NCI-H1105 (cell line): ENCODE data around the gene HEY2.
A peak's percentile ranks its signal among the peaks of the same experiment; 100 is the strongest.
"Not testable (repeated sequence)": the region's sequence is repeated elsewhere in the genome, so short reads cannot be mapped to it uniquely, and the experiment has no call there.

ENCODE experiments used
- DNase-seq: peaks from one replicate; lab custom pipeline; 2025; lab: John Stamatoyannopoulos, UW

The HEY2 gene

DNA sequence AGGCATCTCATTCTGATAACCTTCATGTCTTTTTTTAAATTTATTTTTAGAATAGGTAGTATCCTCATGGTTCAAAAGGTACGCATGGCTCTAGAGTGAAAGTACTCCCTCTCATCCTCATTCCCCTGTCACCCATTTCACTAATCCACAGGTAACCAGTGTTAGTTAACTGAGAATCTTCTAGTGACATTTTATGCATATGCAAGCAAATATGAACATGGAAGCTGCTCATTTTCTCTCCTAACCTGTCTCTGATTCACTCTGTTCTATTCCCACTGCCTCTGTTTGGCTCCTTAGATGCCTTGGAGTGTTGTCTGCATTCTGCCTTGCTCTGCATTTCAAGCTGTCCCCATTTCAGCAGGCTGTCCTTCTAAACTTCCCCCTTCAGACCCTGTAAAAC lies 45.9 kb downstream of the HEY2 start:
- DNase-seq = no peak

DNA sequence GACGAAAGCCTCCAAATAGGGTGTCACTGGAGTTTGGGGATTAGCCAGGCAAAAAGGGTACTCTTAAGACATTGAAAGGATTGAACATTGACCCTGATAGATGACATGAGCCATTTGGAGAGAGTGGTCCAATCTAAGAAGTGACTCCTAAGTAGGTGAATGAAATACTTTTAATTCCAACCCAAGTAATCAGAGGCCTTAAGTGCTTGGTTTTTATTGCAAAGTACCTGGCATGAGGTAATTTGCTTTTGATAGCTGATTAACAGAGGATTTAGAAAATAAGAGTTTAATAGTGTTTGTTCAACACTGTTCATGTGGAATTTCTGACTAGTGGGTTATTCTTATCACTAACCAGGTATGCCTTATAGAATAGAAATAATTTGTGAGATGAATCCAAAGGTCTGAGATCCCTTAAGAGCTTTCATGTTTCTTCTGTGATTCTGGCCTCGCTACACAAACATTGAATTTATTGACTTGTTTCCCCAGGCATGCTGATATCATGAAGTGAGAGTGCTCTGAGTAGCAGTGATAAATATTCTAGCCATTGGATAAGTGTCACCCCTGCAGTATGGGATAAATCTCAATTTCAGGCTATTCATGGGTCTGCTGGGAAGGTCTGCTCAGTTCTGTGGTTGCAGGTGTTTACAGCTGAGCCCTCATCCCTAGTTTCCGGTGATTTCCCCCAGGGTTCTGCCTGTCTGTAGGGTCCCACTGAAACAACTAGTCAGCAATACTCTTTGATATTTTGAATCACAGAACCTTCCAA lies 47.9 kb downstream of the HEY2 start:
- no peak for DNase-seq

- no peak for DNase-seq
Observed at GRCh38 chr6:125797886-125798444, 48.5 kb downstream of the HEY2 start.

DNA sequence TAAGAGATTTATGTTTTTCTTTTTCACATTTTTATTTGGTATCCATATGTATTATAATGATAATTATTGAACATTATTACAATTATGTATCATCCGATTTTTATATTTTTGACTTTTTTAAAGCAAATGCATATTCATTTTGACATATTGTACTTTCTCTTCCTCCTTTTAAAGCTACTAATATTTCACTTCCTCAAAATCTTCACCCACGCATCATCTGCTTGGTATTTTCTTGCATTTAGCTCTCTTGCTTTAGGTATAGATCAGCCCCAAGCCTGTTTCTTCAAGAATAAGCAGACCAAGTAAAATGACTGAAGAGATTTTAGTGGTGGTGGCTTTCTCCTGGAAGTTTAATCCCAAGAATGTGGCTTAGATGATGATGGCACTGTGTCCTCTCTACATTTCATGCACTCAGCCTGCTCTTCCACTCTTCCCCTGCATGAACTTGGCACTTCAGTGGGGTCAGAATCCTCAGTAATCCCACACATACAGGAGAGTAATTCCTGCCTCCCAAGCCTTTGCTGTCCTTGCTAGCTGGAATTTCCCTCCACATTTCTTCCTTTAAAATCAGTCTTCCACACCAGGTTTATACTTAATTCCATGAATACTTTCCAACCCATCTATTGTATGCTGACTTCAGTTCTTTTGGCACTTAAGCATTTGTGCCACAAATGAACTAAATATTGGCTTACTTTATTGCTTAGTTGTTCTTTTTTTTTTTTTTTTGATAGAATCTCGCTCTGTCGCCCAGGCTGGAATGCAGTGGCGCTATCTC lies 49.5 kb downstream of the HEY2 start:
- DNase-seq = no peak

GRCh38 chr6:125802383-125802782 lies 53.0 kb downstream of the HEY2 start:
- DNase-seq = no peak

- no peak for DNase-seq
Observed at GRCh38 chr6:125802943-125803377, 53.5 kb downstream of the HEY2 start.

- DNase-seq = no peak
Observed at GRCh38 chr6:125804264-125804663, 54.8 kb downstream of the HEY2 start.

- not testable (repeated sequence) for DNase-seq
Observed at GRCh38 chr6:125804866-125805425, 55.5 kb downstream of the HEY2 start.

DNA sequence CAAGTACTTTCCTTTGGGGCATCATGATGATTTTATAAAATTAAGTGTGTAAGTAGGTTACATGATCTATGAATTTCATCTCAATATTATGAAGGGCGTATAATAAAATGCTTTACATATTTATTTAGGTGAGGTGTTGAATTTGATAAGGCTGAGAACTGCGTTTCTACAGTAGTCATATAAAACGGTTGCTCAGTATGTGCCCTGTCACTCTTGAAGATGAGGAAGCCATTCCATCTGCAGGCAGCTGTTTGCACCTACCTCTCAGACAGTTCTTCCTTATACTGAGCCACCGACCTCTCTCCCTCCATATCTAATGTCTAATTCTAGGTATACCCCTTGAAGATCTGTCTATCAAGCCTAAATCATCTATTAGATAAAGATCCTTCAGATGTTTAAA lies 57.4 kb downstream of the HEY2 start:
- DNase-seq = no peak

DNA sequence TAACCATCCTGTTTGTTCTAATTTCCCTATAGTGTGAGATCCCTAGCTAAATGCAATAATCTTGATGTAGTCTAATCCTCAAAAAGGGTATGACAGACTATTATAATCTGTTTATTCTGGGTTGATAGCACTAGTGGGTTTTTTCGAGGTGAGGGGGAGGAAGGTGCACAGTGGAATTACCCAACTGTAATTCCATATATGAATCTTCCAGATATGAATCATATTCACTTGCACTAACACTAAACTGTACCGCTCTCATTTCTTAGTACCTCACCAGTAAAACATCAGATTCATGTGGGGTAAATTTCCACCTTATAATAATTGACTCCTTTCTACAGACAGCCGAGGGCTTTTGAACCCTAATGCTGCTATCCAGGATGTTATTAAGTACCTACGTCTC lies 57.9 kb downstream of the HEY2 start:
- DNase-seq = no peak

DNA sequence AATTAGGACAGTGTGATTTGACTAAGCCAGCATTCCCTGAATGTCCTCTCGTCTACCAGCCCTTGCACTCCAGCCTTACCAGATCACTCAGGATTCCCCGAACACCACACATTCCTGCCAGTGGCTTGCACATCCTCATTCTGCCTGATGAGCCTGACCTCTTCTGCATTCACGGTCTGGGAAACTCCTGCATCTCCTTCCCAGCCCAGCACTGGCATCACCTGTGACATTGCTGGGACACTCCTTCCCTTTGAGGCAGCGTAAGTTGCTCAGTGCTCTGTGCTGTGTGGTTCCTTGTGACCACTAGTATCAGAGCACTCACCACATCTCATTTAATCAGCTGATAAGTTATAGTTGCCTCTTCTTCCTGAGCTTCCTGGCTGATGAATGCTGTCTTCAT lies 58.6 kb downstream of the HEY2 start:
- no peak for DNase-seq

DNA sequence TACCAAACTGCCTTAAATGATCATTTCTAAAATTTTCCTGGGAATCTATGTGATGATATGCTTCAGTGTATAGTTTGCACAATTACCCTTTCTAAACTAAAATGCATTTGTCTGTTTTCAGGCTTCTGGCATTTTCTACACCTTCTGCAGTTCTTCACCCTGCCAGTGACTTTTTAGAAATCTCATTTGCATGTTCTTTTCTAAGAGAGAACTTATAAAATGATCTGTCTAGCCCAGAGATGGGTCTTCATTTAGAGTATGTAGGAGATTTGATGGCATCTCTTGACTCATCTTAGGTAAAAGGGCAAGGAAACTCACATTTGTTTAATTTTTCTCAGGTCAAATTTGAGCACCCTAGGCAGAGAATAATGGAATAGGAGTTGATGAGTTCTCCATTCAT lies 59.2 kb downstream of the HEY2 start:
- DNase-seq = no peak

DNA sequence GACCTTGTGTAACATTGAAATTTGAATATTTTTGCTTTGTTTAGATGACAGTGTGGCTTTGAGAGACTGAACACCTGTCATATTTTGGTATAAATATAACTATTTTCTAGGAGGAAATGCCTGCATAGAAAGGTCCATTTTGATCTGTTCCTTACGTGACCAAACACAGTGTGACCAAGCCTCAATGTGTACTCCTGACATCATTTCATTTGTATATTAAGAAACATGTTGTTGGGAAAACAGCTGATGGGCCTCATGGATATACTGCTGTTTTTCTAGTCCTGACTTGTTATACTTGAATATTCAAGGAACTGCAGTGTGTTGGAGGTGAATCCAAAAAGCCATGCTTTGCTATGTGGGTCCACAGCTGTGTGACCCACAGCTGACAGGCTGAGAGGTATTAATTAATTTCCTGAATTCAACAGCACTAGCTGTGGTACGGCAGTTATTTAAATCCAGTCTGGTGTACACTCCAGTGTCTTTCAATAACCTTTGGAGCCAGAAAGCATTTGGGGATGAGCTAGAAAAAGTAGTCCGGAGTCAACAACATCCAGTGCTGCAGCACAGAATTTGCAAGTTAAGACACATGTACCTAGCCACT lies 60.2 kb downstream of the HEY2 start:
- DNase-seq = no peak

- DNase-seq = peak; percentile 70
Observed at GRCh38 chr6:125810445-125810844, 61.0 kb downstream of the HEY2 start.
